Activated CD8-positive, alpha-beta memory T cell treated with anti-CD3 and anti-CD28 coated beads, Interleukin-2, amount 50 U/mL, for 48 hours (primary cell): ENCODE measurements around the gene CTRB2.
"Not testable (repeated sequence)": the region's sequence is repeated elsewhere in the genome, so short reads cannot be mapped to it uniquely, and the experiment has no call there.

Experiments
- DNase-seq: peaks from one replicate; pipeline ENCODE4 v3.0.0-alpha.2; 2020

Gene CTRB2

DNA sequence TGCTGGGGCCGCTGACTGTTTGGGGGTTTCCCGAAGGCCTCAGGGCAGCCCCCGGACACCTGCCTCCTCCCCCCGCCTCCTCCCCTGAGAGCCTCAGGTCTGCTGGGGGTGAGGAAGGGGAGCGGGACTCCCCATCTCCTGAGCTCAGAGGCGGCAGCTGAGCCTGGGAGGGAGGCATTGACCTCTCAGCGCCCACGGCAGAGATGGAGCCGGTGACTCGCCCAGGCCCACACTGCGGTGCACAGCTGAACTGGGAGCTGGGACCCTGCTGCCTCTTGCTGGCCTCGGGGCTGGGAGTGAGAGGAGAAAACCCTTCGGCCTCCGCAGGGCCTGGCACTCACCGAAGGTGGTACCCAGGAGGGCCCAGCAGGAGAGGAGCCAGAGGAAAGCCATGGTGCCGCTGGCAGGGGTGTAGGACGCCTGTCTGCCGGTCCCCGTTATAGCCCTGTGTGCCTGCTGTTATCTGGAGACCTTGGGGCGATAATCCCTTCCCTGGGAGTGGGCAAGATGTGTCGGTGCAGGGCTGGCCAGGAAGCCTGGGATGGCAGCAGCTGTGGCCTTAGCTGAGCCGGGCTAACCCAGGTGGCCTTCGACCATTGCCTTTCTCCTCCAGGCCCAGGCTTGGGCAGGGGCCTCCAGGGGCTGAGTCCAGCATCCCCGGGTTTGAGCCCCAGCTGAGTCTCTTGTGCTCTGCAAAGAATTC is at the start of gene CTRB2:
Gene CTRB2 (minus strand): TSS at position 413 of the 703 bp plus-strand sequence. CDS start 20 bp downstream, at position 393.
- DNase-seq = no peak

DNA sequence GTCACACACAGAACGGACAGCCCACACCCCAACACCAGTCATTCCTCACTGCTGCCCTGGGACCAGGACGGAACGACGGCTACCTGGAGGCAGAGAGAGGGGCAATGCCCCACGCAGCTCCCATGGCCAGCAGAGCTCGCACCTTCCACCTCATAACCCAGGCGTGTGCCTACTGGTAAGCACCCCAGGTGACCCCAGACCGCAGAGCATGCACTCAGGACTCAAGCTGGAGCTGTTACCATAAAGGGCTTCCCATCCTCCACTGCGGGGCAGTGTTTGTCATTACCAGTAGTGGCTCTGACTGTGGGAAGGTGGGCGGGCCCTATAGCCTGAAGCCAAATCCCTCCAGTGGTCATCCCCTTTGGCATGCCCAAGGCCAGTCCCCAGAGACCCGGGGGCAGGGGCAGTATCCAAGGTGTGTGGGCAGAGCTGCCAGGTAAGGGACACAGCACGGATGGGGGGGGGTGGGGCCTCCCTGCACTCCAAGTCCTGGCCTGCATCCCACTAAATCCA is 49.2 kb upstream of the CTRB2 start:
- no peak for DNase-seq

DNA sequence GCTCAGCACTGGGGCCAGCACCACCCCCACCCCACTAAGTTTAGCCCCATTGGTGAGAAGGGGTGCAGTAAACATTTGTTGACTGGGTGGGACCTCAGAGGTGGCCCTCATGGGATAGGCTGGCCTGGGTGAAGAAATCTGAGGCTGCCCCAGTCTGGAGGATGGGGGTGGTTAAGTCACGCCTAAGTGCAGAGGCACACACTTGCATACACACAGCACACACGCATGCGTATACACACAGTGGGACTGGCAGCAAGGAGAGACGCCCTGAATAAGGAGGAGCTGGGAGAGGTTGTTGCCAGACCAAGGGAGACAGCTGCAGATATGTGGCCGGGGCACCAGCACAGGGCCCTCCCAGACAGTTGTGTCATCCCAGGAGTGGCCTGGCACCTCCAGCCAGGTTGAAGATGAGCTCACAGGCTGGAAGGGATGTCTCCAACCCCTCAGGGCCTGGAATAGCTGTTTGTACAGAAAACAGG is 47.4 kb upstream of the CTRB2 start:
- no peak for DNase-seq

- no peak for DNase-seq
Measured at GRCh38 chr16:75252946-75253911, 46.3 kb upstream of the CTRB2 start.

- no peak for DNase-seq
Measured at GRCh38 chr16:75252049-75252864, 45.3 kb upstream of the CTRB2 start.

DNA sequence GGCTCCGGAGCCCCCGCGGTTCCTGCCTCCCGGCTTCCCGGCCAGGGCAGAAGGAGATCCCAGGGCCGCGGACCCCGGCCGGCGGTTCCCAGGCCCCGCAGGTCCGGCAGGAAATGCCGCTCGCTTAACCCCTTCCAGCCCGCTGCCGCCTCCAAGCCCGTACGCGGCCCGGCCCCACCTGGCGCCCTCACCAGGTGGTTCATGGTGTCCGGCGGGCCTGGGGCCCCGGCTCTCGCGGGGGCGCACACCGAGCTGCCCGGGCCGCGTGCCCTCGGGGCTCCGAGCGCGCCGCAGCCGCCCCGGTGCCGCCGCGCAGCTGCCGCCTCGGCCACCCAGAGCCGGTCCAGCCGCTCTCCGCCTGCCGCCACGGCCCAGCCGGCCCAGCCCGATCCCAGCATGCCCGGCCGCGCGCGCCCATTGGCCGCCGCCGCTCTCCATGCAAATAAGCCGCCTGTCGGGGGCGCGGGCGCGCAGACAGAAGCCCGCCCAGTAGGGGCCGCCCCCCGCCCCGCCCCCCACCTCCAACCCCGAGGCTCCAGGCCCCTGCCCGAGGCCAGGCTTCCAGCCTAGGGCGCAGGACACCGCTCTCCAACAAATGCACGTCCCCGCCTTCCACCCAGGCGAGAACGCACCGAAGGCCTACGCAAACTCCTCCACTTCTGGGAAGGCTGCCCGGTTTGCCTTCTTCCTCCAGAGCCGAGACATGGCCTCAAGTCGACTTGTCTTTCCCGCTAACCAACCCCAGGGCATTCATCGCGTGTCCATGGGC is 44.5 kb upstream of the CTRB2 start, which contains the start of gene BCAR1:
Gene BCAR1 (minus strand): TSS at position 345 of the 769 bp plus-strand sequence. CDS start 142 bp downstream, at position 203.
- DNase-seq = no peak

- no peak for DNase-seq
Measured at GRCh38 chr16:75250809-75251279, 43.9 kb upstream of the CTRB2 start.

GRCh38 chr16:75250089-75250808 is 43.3 kb upstream of the CTRB2 start:
- DNase-seq = no peak

DNA sequence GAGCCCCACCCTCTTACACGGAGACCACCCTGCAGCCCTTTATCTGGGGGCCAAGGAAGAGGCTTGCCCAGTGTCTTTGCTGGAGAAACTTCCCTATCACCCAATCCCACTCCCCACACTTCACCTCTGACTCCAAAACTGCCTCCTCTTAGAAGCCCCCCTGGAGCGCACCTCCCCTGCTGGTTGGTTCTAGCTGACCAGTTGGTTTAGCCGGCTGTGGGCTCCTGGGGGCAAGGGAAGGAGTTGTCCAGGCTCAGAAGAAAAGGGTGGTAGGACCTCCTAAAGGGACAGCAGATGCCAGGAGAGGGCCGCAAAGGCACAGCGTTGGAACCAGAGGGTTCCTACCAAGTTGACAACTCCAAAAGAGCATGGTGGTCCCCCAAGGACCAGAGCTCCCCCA is 42.5 kb upstream of the CTRB2 start:
- DNase-seq = no peak

- no peak for DNase-seq
Measured at GRCh38 chr16:75248536-75249380, 41.8 kb upstream of the CTRB2 start.

GRCh38 chr16:75248142-75248535 is 41.2 kb upstream of the CTRB2 start:
- no peak for DNase-seq

- no peak for DNase-seq
Measured at GRCh38 chr16:75247249-75247648, 40.3 kb upstream of the CTRB2 start.

- DNase-seq = no peak
Measured at GRCh38 chr16:75246504-75247205, 39.7 kb upstream of the CTRB2 start.

DNA sequence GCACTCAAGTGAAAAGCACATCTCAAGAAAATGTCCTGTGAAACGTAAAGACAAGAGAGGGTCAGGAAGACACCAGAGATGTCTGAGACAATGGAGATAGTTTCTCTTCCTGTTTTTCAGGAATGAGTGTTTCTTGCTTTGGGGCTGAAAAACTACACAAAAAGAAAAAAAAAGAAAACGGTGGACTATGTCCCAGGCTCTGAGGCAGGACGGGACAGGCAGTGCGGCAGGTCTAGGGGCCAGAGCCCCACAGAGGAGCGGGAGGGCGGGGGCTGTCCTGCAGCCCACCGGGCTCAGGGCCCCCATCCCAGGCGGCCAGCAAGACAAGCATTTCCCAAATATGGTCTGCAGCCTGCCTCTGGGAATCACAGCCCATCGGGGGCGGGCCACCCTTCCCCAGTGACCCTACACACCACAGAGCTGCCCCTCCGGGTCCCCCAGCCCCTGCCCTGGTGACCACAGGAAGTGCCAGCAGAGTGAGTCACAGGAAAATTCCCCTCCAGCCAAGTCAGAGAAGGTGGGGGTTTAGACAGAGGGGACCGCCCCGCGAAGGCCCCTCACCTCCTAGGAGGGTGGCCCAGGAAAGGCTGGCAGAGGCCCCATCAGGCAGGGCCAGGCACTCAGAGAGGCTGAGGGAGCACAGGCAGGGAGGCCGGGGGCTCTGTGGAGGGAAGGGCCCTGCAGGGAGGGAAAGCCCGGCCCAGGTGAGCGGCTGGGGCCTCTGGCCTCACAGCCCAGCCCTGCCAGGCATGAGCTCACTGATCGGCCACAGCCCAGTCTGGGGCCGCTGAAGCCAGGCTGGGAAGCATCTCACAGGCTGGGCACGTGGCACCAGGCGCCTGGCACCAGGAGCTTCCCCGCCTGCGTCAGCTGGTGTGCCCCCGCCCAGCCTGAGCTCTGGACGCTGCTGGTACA is 38.1 kb upstream of the CTRB2 start:
- DNase-seq = no peak

DNA sequence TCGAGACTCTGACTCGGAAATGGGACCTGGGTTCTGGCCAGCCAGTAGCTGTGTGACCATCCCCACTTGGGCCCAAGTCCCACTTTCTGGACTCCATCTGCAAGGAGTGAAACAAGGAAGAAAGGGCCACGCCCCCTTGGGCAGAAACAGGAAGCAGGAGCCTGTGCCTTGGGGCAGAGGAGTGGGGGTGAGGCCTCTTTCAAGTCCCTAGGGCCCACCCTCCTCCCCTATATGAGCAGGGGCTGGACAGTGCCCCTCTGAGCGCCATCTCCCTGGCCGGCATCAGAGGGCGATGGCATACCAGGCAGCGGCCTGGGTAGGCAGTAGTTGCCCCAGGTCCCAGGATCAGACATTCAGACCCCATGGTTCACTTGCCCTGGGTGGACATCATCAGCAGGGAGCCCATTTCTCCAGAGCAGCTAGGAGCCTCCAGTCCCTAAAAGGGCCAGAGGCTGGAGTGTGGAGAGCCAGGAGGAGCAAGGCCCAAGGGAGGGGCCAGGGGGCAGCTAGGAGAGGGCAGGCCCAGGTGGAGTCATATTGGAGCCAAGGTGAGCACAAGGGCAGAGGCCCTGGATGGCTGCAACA is 37.4 kb upstream of the CTRB2 start:
- DNase-seq = no peak

DNA sequence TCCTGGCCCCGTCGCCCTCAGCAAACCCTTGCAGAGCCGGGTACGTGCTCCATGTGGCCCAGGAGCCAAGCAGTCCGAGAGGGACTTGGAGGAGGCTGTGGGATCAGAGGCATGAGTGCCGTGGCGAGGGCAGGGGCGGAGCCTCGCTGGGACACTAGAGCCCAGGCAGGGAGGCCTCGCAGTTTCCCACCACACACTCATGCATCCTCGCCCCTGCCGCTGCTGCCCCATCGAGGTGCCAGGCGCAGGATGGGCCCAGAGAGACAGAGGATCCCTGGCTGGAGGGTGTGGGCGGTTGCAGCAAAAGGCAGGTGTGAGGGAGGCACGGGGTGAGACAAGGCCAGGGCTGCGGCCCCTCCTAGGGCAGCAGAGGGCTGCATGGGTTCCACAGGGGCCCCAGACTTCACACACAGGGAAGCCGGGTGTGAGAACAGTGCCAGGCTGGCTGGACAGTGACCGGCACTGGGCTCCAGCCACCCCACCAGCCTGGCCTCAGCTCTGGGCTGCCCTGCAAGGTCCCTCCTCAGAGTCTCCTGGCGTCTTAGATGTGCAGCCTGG is 36.8 kb upstream of the CTRB2 start:
- no peak for DNase-seq

GRCh38 chr16:75242436-75243078 is 35.6 kb upstream of the CTRB2 start:
- DNase-seq = not testable (repeated sequence)
